PC-3 (cell line): ENCODE data around the gene DCLK1. TPM values are rescaled to one million over a fixed set of nuclear protein-coding genes. Genes with fewer than 3 reads are reported as not detected.

Experiments used
- ATAC-seq: fragments of 200-7000 bp; cut with Tn5 transposase; 2 replicates; pipeline ENCODE4 v1.9.1; 2020; ENCODE audit warnings: mild to moderate bottlenecking, moderate library complexity
- BruUV-seq: library from RNA; stranded (reverse); fragments of 400-500 nt; replicated peaks from 2 replicates; lab custom pipeline; 2021; lab: Mats Ljungman, UMichigan
- CTCF ChIA-PET: fragments of 300-600 bp; sonication (Branson Sonifier 250); formaldehyde crosslinking; loops from one replicate; lab custom pipeline; 2022; ENCODE audit warnings: antibody characterized with exemption; lab: Charles Lee
- POLR2A ChIA-PET: fragments of 300-600 bp; sonication (Branson Sonifier 250); formaldehyde crosslinking; loops from one replicate; lab custom pipeline; 2022; ENCODE audit warnings: antibody characterized with exemption; ENCODE audit not compliant: unreplicated experiment; lab: Charles Lee
- DNase-seq: peaks from one replicate; pipeline ENCODE4 v3.0.0-alpha.2; 2015
- H2AFZ ChIP-seq: fragments of 300-600 bp; sonication (generic); 2 replicates; pipeline ENCODE4 v1.6.0; 2016; ENCODE audit warnings: antibody characterized with exemption, low read length
- H3F3A ChIP-seq: fragments of 300-600 bp; sonication (generic); one replicate; pipeline ENCODE4 v1.6.0; 2017; ENCODE audit warnings: antibody characterized with exemption, low read length, control low read depth, mild to moderate bottlenecking; ENCODE audit not compliant: unreplicated experiment
- H3K27ac ChIP-seq: fragments of 300-600 bp; sonication (generic); 2 replicates; pipeline ENCODE4 v1.5.1; 2016; ENCODE audit warnings: mild to moderate bottlenecking, low read length
- H3K27me3 ChIP-seq: fragments of 300-600 bp; sonication (generic); 2 replicates; pipeline ENCODE4 v1.6.1; 2016; ENCODE audit warnings: low read length, mixed read lengths
- H3K36me3 ChIP-seq: fragments of 300-600 bp; sonication (generic); 2 replicates; pipeline ENCODE4 v1.6.1; 2016; ENCODE audit warnings: low read depth, mixed run types, low read length, mixed read lengths
- H3K4me1 ChIP-seq: fragments of 300-600 bp; sonication (generic); 2 replicates; pipeline ENCODE4 v1.5.1; 2016; ENCODE audit warnings: low read length; ENCODE audit not compliant: insufficient read depth
- H3K4me2 ChIP-seq: fragments of 300-600 bp; sonication (generic); 2 replicates; pipeline ENCODE4 v1.6.0; 2016; ENCODE audit warnings: low read length
- H3K4me3 ChIP-seq: fragments of 300-600 bp; sonication (generic); 2 replicates; pipeline ENCODE4 v1.5.1; 2016; ENCODE audit warnings: mild to moderate bottlenecking, low read length, mixed read lengths
- H3K79me2 ChIP-seq: fragments of 300-600 bp; sonication (generic); 2 replicates; pipeline ENCODE4 v1.6.1; 2017; ENCODE audit warnings: low read length, mixed read lengths
- H3K9ac ChIP-seq: fragments of 300-600 bp; sonication (generic); 2 replicates; pipeline ENCODE4 v1.6.0; 2016; ENCODE audit warnings: mild to moderate bottlenecking, low read length
- H3K9me2 ChIP-seq: fragments of 300-600 bp; sonication (generic); replicated peaks from 2 replicates; pipeline ENCODE4 v1.6.1; 2016; ENCODE audit warnings: mixed run types, low read length, mixed read lengths
- H3K9me3 ChIP-seq: fragments of 300-600 bp; sonication (generic); 2 replicates; pipeline ENCODE4 v1.6.1; 2016; ENCODE audit warnings: low read length, mixed read lengths
- H4K20me1 ChIP-seq: fragments of 300-600 bp; sonication (generic); 2 replicates; pipeline ENCODE4 v1.6.1; 2016; ENCODE audit warnings: low read length, mixed read lengths
- CTCF ChIP-seq: fragments of 300-600 bp; sonication (generic); conservative IDR thresholded peaks from 2 replicates; pipeline ENCODE4 v1.5.1; 2017; ENCODE audit warnings: antibody characterized with exemption, low read depth, mild to moderate bottlenecking, low read length
- EZH2 ChIP-seq: fragments of 300-600 bp; sonication (generic); IDR thresholded peaks from one replicate; pipeline ENCODE4 v1.6.1; 2017; ENCODE audit warnings: antibody characterized with exemption, mild to moderate bottlenecking, low read length; ENCODE audit not compliant: unreplicated experiment
- EZH2phosphoT487 ChIP-seq: fragments of 300-600 bp; sonication (generic); IDR thresholded peaks from 2 replicates; pipeline ENCODE4 v1.6.1; 2018; ENCODE audit warnings: mild to moderate bottlenecking, antibody characterized with exemption, low read length, borderline replicate concordance
- intact Hi-C: fragments of 100-400 bp; cut with micrococcal nuclease; formaldehyde crosslinking; loops from 2 replicates; pipeline ENCODE4 v1.9.0; 2023
- total RNA-seq: library from RNA; depleted of rRNA; stranded (reverse); fragments of >200 nt; gene quantifications from 2 replicates; pipeline ENCODE4 v1.2.3, GENCODE V29; 2014

Gene DCLK1
- total RNA-seq, 1 experiment from 2014 or later: not detected

GRCh38 chr13:35768551-35768950 lies 362.6 kb downstream of the DCLK1 start:
- intact Hi-C loops: no loop called here
- Histone ChIP-seq H3K9ac (no peak overlapping the region), H3K4me2 (no peak overlapping the region), H4K20me1 (no peaks in the 10 kb centered on the region), H2AFZ (no peak overlapping the region), H3K9me2 (no peaks in the 10 kb centered on the region), H3K27ac (no peak overlapping the region), H3K4me3 (no peak overlapping the region), H3K36me3 (no peaks in the 10 kb centered on the region), H3F3A (no peaks in the 10 kb centered on the region), H3K4me1 (peaks cover 11% of the 10 kb centered on the region; the same call in 1 of the 2 replicates), H3K79me2 (no peaks in the 10 kb centered on the region), H3K27me3 (no peaks in the 10 kb centered on the region), H3K9me3 (no peaks in the 10 kb centered on the region)
- ATAC-seq (no peak), DNase-seq (no peak)
- CTCF ChIA-PET: no interaction called here
- BruUV-seq: no TSS peak
- TF ChIP-seq EZH2 (no peak), CTCF (no peak), EZH2phosphoT487 (no peak)
- POLR2A ChIA-PET: no interaction called here

GRCh38 chr13:35768073-35768472 lies 363.1 kb downstream of the DCLK1 start:
- POLR2A ChIA-PET: no interaction called here
- Histone ChIP-seq H3K36me3 (no peaks in the 10 kb centered on the region), H3K9me2 (no peaks in the 10 kb centered on the region), H3K9ac (no peak overlapping the region), H3K79me2 (no peaks in the 10 kb centered on the region), H3K4me2 (no peak overlapping the region), H3K9me3 (no peaks in the 10 kb centered on the region), H3K4me1 (peaks cover 11% of the 10 kb centered on the region; the same call in 1 of the 2 replicates), H3F3A (no peaks in the 10 kb centered on the region), H2AFZ (no peak overlapping the region), H3K27me3 (no peaks in the 10 kb centered on the region), H4K20me1 (no peaks in the 10 kb centered on the region), H3K4me3 (no peak overlapping the region), H3K27ac (no peak overlapping the region)
- no TSS peak for BruUV-seq
- ATAC-seq (no peak), DNase-seq (no peak)
- TF ChIP-seq CTCF (no peak), EZH2phosphoT487 (no peak), EZH2 (no peak)
- CTCF ChIA-PET: no interaction called here
- intact Hi-C loops: no loop called here

- TF ChIP-seq EZH2phosphoT487: no peak
- no peak for TF ChIP-seq EZH2
- no peak for TF ChIP-seq CTCF
- ATAC-seq: no peak
- Histone ChIP-seq H3K9me3 (no peaks in the 10 kb centered on the region), H4K20me1 (no peaks in the 10 kb centered on the region), H3K9ac (no peak overlapping the region), H3K27me3 (no peaks in the 10 kb centered on the region), H3K79me2 (no peaks in the 10 kb centered on the region), H3F3A (no peaks in the 10 kb centered on the region), H3K36me3 (no peaks in the 10 kb centered on the region), H3K9me2 (no peaks in the 10 kb centered on the region), H3K4me2 (no peak overlapping the region), H3K4me1 (peaks cover 11% of the 10 kb centered on the region; the same call in 1 of the 2 replicates), H3K27ac (no peak overlapping the region), H2AFZ (no peak overlapping the region), H3K4me3 (no peak overlapping the region)
- ChIA-PET POLR2A (no interaction called here), CTCF (no interaction called here)
- intact Hi-C loops: no loop called here
- BruUV-seq: no TSS peak
- no peak for DNase-seq
Measured at GRCh38 chr13:35767256-35767976, 363.8 kb downstream of the DCLK1 start.
